ENCODE data around the gene MYO6. TPM values are rescaled to one million over a fixed set of nuclear protein-coding genes. Genes with fewer than 3 reads are reported as not detected.
"Not testable (repeated sequence)": the region's sequence is repeated elsewhere in the genome, so short reads cannot be mapped to it uniquely, and the experiment has no call there.

MYO6 gene
- 10 to 100 TPM; 19.1 to 72.2 (median 59.2) TPM for total RNA-seq

- WGBS, 2 donors (ENCODE audit: low coverage in 1 of 2) = 0 to 2% methylated on average over 12 to 39 of the region's 97 CpGs
- H3K4me1 ChIP-seq = peaks cover 3 to 41% (median 26%) of the 10 kb centered on the region in 4 donors
- peak within 1 kb of the TSS; percentile 90 to 94 (median 92) for H3K27ac ChIP-seq
- H3K27me3 ChIP-seq = no peaks in the 10 kb centered on the region
- TF ChIP-seq POLR2A (IDR thresholded peaks at IDR 0.05) = peak; percentile 94
- TF ChIP-seq, protein P1, sequence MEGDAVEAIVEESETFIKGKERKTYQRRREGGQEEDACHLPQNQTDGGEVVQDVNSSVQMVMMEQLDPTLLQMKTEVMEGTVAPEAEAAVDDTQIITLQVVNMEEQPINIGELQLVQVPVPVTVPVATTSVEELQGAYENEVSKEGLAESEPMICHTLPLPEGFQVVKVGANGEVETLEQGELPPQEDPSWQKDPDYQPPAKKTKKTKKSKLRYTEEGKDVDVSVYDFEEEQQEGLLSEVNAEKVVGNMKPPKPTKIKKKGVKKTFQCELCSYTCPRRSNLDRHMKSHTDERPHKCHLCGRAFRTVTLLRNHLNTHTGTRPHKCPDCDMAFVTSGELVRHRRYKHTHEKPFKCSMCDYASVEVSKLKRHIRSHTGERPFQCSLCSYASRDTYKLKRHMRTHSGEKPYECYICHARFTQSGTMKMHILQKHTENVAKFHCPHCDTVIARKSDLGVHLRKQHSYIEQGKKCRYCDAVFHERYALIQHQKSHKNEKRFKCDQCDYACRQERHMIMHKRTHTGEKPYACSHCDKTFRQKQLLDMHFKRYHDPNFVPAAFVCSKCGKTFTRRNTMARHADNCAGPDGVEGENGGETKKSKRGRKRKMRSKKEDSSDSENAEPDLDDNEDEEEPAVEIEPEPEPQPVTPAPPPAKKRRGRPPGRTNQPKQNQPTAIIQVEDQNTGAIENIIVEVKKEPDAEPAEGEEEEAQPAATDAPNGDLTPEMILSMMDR (IDR thresholded peaks at IDR 0.05) = no peak
- TF ChIP-seq POLR2AphosphoS5 (IDR thresholded peaks at IDR 0.05) = peak; percentile 81 to 93 (median 93)
- no peak for TF ChIP-seq EP300 (IDR thresholded peaks at IDR 0.05; ENCODE audit: low read depth)
- H3K4me3 ChIP-seq = peak within 1 kb of the TSS; percentile 80 to 99 (median 90)
- intact Hi-C loops (cut with DNase I; ENCODE audit: low total_unique reads) = no loop called here
- no peaks in the 10 kb centered on the region for H3K36me3 ChIP-seq
- H3K9me3 ChIP-seq = no peaks in the 10 kb centered on the region
- peak; percentile 85 for DNase-seq
- in situ Hi-C loops (cut with MboI; ENCODE audit: low pct_ligation_motif_present in 1 of 4, low pct_unique_long_range_greater_than_20kb in 1 of 4, low sequenced_read_pairs in 3 of 4) = no loop called here
Measured at GRCh38 chr6:75748743-75749538, at the start of gene MYO6. MYO6 (plus strand) TSS chr6:75749239; CDS start chr6:75817548, 68,309 bp downstream.

- H3K4me1 ChIP-seq; H3K27me3 ChIP-seq; in situ Hi-C loops (cut with MboI; ENCODE audit: low pct_ligation_motif_present in 1 of 4, low pct_unique_long_range_greater_than_20kb in 1 of 4, low sequenced_read_pairs in 3 of 4); H3K27ac ChIP-seq; H3K9me3 ChIP-seq; intact Hi-C loops (cut with DNase I; ENCODE audit: low total_unique reads); H3K4me3 ChIP-seq; DNase-seq: not testable (repeated sequence)
- H3K36me3 ChIP-seq = peaks cover 0 to 32% (median 7%) of the 10 kb centered on the region in 4 donors
- 91 to 100% methylated on average over 4 of the region's 4 CpGs for WGBS, 2 donors (ENCODE audit: low coverage in 1 of 2)
Measured at GRCh38 chr6:75708334-75708733, 40.7 kb upstream of the MYO6 start.

DNA sequence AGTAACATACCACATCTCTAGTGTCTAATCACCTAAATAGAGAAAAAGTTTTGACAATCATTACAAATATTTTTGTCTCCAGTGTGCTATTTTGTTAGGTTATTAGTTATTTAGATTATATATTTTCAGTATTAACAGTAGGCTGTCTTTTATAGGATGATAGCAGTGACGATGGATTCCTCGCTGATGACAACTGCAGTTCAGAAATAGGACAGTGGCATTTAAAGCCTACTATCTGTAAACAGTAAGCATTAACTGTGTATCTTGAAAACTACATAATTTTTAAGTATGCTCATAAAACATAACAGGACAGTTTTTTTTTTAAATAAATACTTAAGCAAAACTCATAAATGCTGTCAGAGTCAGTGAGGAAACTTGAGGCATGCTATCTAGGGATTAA lies 37.9 kb upstream of the MYO6 start:
- intact Hi-C loops (cut with DNase I; ENCODE audit: low total_unique reads) = no loop called here
- in situ Hi-C loops (cut with MboI; ENCODE audit: low pct_ligation_motif_present in 1 of 4, low pct_unique_long_range_greater_than_20kb in 1 of 4, low sequenced_read_pairs in 3 of 4) = no loop called here
- TF ChIP-seq EP300 (IDR thresholded peaks at IDR 0.05; ENCODE audit: low read depth) (no peak), POLR2A (IDR thresholded peaks at IDR 0.05) (no peak), POLR2AphosphoS5 (IDR thresholded peaks at IDR 0.05) (no peak)
- TF ChIP-seq, protein P1 (IDR thresholded peaks at IDR 0.05) = no peak
- DNase-seq = no peak
- no peak overlapping the region for H3K4me3 ChIP-seq
- WGBS, 2 donors (ENCODE audit: low coverage in 1 of 2) = 74 to 82% methylated on average over 2 of the region's 2 CpGs
- H3K27me3 ChIP-seq = no peaks in the 10 kb centered on the region
- no peak overlapping the region for H3K27ac ChIP-seq
- peaks cover 0 to 50% (median 20%) of the 10 kb centered on the region in 4 donors for H3K36me3 ChIP-seq
- H3K4me1 ChIP-seq = no peaks in the 10 kb centered on the region
- H3K9me3 ChIP-seq = no peaks in the 10 kb centered on the region

DNA sequence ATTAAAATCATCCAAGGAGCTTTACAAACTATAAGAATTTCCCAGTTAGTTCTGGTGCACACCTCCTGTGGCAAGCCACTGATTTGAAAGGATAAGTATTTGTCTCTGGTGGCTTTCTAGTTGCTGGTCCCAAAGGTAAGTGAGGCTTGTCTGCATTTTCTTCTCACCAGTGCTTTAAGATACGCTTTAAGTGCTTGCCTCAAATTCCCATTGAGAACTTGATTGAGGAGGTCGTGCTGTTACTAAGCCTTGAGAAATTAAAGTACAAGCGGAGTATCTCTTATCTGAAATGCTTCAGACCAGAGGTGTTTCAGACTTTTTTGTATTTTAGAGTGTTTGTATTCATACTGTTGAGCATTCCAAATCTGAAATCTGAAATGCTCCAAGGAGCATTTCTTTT lies 29.9 kb upstream of the MYO6 start:
- TF ChIP-seq EP300 (IDR thresholded peaks at IDR 0.05; ENCODE audit: low read depth) (no peak), POLR2A (IDR thresholded peaks at IDR 0.05) (no peak), POLR2AphosphoS5 (IDR thresholded peaks at IDR 0.05) (no peak)
- TF ChIP-seq, protein P1 (IDR thresholded peaks at IDR 0.05) = no peak
- 87 to 93% methylated on average over 3 of the region's 3 CpGs for WGBS, 2 donors (ENCODE audit: low coverage in 1 of 2)
- DNase-seq = no peak
- H3K4me1 ChIP-seq = no peaks in the 10 kb centered on the region
- intact Hi-C loops (cut with DNase I; ENCODE audit: low total_unique reads) = no loop called here
- in situ Hi-C loops (cut with MboI; ENCODE audit: low pct_ligation_motif_present in 1 of 4, low pct_unique_long_range_greater_than_20kb in 1 of 4, low sequenced_read_pairs in 3 of 4) = no loop called here
- H3K4me3 ChIP-seq = no peak overlapping the region
- no peak overlapping the region for H3K27ac ChIP-seq
- H3K36me3 ChIP-seq = peaks cover 0 to 26% (median 12%) of the 10 kb centered on the region in 4 donors
- H3K9me3 ChIP-seq = no peaks in the 10 kb centered on the region
- no peaks in the 10 kb centered on the region for H3K27me3 ChIP-seq
